ENCODE data around the gene TP53RK.

DNA sequence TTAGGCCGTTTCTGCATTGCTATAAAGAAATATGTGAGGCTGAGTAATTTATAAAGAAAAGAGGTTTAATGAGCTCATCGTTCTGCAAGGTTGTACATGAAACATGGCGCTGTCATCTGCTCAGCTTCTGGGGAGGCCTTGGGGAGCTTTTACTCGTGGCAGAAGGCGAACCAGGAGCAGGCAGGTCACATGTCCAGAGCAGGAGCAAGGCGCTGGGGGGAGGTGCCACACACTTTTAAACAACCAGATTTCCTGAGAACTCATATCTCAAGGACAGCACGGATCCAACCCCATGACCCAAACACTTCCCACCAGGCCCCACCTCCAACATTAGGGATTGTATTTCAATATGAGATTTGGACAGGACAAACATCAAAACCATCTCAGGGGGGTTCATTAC is 31.6 kb downstream of the TP53RK start:
- TF ChIP-seq SP1 (IDR thresholded peaks at IDR 0.05) (no peak), NR2F2 (IDR thresholded peaks at IDR 0.05) (no peak), EGR1 (IDR thresholded peaks at IDR 0.05; ENCODE audit: low read depth in 2 of 2) (no peak), YY1 (IDR thresholded peaks at IDR 0.05) (no peak), RXRA (IDR thresholded peaks at IDR 0.05) (no peak)
- TF ChIP-seq, protein P1, sequence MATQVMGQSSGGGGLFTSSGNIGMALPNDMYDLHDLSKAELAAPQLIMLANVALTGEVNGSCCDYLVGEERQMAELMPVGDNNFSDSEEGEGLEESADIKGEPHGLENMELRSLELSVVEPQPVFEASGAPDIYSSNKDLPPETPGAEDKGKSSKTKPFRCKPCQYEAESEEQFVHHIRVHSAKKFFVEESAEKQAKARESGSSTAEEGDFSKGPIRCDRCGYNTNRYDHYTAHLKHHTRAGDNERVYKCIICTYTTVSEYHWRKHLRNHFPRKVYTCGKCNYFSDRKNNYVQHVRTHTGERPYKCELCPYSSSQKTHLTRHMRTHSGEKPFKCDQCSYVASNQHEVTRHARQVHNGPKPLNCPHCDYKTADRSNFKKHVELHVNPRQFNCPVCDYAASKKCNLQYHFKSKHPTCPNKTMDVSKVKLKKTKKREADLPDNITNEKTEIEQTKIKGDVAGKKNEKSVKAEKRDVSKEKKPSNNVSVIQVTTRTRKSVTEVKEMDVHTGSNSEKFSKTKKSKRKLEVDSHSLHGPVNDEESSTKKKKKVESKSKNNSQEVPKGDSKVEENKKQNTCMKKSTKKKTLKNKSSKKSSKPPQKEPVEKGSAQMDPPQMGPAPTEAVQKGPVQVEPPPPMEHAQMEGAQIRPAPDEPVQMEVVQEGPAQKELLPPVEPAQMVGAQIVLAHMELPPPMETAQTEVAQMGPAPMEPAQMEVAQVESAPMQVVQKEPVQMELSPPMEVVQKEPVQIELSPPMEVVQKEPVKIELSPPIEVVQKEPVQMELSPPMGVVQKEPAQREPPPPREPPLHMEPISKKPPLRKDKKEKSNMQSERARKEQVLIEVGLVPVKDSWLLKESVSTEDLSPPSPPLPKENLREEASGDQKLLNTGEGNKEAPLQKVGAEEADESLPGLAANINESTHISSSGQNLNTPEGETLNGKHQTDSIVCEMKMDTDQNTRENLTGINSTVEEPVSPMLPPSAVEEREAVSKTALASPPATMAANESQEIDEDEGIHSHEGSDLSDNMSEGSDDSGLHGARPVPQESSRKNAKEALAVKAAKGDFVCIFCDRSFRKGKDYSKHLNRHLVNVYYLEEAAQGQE (IDR thresholded peaks at IDR 0.05), result no peak
- TF ChIP-seq, protein P2, sequence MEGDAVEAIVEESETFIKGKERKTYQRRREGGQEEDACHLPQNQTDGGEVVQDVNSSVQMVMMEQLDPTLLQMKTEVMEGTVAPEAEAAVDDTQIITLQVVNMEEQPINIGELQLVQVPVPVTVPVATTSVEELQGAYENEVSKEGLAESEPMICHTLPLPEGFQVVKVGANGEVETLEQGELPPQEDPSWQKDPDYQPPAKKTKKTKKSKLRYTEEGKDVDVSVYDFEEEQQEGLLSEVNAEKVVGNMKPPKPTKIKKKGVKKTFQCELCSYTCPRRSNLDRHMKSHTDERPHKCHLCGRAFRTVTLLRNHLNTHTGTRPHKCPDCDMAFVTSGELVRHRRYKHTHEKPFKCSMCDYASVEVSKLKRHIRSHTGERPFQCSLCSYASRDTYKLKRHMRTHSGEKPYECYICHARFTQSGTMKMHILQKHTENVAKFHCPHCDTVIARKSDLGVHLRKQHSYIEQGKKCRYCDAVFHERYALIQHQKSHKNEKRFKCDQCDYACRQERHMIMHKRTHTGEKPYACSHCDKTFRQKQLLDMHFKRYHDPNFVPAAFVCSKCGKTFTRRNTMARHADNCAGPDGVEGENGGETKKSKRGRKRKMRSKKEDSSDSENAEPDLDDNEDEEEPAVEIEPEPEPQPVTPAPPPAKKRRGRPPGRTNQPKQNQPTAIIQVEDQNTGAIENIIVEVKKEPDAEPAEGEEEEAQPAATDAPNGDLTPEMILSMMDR (IDR thresholded peaks at IDR 0.05; ENCODE audit: low read depth, low read length, missing input control), result no peak
- TF ChIP-seq, protein P3, sequence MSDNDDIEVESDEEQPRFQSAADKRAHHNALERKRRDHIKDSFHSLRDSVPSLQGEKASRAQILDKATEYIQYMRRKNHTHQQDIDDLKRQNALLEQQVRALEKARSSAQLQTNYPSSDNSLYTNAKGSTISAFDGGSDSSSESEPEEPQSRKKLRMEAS (IDR thresholded peaks at IDR 0.05), result no peak
- TF ChIP-seq, protein P4, sequence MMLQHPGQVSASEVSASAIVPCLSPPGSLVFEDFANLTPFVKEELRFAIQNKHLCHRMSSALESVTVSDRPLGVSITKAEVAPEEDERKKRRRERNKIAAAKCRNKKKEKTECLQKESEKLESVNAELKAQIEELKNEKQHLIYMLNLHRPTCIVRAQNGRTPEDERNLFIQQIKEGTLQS (IDR thresholded peaks at IDR 0.05), result no peak
